IPS DF 6.9 (cell line): Measurements from ENCODE around the gene CBARP.

ENCODE experiments used
- DNase-seq: peaks from one replicate; pipeline ENCODE4 v3.0.0-alpha.2; 2013; ENCODE audit warnings: low read depth, low spot score
- H3K27ac ChIP-seq: one replicate; pipeline ENCODE4 v1.5.1; 2013; ENCODE audit warnings: low read length, control low read depth
- H3K27me3 ChIP-seq: 2 replicates; pipeline ENCODE4 v1.6.1; 2013; ENCODE audit warnings: mild to moderate bottlenecking, low read length; ENCODE audit not compliant: control insufficient read depth, insufficient read depth
- H3K36me3 ChIP-seq: 2 replicates; pipeline ENCODE4 v1.6.1; 2013; ENCODE audit warnings: low read length; ENCODE audit not compliant: control insufficient read depth, insufficient read depth
- H3K4me1 ChIP-seq: 2 replicates; pipeline ENCODE4 v1.6.1; 2013; ENCODE audit warnings: low read length; ENCODE audit not compliant: control insufficient read depth, insufficient read depth
- H3K4me3 ChIP-seq: 2 replicates; pipeline ENCODE4 v1.5.1; 2013; ENCODE audit warnings: mild to moderate bottlenecking, low read length
- H3K9me3 ChIP-seq: 2 replicates; pipeline ENCODE4 v1.6.1; 2013; ENCODE audit warnings: low read length, inconsistent platforms; ENCODE audit not compliant: control insufficient read depth, insufficient read depth
- WGBS: extraction: QIAGEN DNeasy Blood & Tissue Kit; methylation state at CpG from one replicate; pipeline ENCODE4 v1.1.7; 2013; ENCODE audit warnings: mixed read lengths, missing lambda C conversion rate; ENCODE audit not compliant: insufficient read length, insufficient coverage; 5-methylcytosine and 5-hydroxymethylcytosine counted together

CBARP gene

DNA sequence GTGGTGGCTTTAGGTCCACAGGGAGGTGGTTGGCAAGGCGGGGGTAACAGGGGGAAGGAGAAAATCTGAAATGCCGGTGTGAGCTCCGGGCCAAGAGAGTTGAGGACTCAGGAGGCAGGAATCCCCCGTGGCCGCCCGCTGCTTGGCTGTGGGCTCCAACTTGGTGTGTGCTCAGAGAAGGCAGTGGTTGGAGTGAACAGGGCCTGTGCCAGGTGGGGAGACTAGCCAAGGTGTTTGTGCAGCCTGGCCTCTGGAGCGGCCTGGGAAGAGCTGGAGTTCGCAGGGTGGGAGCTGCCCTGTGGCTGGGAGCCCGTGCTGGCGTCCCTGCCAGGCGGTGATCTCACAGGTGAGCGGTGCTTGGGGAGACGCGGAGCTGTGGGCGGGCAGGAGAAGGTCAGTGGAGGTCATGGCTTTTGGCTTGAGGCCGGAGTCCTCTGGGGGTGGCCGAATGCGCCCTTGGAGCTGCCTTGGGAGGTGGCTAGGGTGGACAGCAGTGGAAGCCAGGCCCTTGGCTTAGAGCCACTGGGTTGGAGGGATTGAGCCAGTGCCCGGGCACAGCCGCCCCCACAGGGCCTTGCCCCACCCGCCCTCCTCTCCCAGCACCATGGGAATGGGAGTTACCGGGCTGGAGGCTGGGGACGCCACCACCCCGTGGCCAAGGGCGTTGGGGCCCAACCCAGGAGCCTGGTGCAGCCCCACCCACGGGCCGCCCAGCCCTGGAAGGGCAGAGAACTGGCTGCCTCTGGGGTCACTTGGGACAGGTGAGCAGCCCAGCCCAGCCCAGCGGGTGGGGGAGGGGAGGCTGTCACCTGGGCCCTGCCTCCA is 24.2 kb upstream of the CBARP start:
- H3K9me3 ChIP-seq: no peaks in the 10 kb centered on the region
- peaks cover 24% of the 10 kb centered on the region for H3K4me1 ChIP-seq
- WGBS: no CpG with 5 or more reads among the region's 28 CpGs
- no peak for DNase-seq
- H3K27ac ChIP-seq: no peak overlapping the region
- peaks cover 1% of the 10 kb centered on the region for H3K36me3 ChIP-seq
- H3K27me3 ChIP-seq: no peaks in the 10 kb centered on the region
- peak overlapping the region; percentile 63; the same call in 1 of the 2 replicates for H3K4me3 ChIP-seq

- Histone ChIP-seq H3K4me3 (peak overlapping the region; percentile 63; the same call in 1 of the 2 replicates), H3K9me3 (no peaks in the 10 kb centered on the region), H3K36me3 (peaks cover 6% of the 10 kb centered on the region), H3K27me3 (no peaks in the 10 kb centered on the region), H3K27ac (no peak overlapping the region), H3K4me1 (peaks cover 24% of the 10 kb centered on the region)
- no CpG with 5 or more reads among the region's 14 CpGs for WGBS
- no peak for DNase-seq
Observed at GRCh38 chr19:1261538-1261797, 23.7 kb upstream of the CBARP start.

DNA sequence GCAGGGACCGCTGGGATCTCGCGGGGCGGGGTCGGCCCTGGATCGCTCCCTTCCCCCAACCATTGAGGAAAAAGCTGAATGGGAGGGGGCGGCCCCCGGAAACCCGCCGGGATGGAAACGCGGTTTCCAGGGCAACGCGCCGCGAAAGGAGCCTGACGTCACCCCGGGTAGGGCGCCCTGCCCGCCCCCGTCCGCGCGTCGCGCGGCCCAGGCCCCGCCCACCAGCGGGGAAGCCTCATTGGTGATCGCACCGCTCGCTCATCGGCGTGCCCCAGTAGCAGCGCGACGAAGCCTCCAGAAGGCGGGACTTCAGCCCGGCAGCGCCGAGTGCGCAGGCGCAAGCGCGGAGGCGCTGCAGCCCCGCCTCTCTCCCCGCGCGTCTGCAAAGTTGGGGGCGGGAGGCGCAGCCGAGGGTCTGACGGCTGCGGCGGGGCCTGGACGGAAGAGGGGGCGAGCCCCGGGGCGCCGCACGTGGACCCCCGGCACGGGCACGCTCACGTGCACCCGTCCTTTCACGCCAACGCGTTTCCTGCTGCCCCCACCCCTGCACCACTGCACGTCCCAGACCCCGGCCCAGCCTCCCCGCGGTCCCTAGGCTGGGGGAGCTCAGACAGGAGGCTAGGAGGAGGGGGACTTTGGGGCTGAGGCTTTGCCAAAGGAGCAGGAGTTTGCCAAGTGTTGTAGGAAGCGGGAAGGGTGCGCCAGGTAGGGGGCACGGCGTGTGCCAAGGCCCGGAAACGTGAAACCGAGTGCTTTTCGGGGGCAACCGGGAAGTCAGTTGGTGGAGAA is 23.1 kb upstream of the CBARP start:
- no peak for DNase-seq
- WGBS: no CpG with 5 or more reads among the region's 83 CpGs
- Histone ChIP-seq H3K4me3 (peak overlapping the region; percentile 63; the same call in 1 of the 2 replicates), H3K27ac (no peak overlapping the region), H3K4me1 (peaks cover 22% of the 10 kb centered on the region), H3K27me3 (no peaks in the 10 kb centered on the region), H3K9me3 (no peaks in the 10 kb centered on the region), H3K36me3 (peaks cover 9% of the 10 kb centered on the region)

DNA sequence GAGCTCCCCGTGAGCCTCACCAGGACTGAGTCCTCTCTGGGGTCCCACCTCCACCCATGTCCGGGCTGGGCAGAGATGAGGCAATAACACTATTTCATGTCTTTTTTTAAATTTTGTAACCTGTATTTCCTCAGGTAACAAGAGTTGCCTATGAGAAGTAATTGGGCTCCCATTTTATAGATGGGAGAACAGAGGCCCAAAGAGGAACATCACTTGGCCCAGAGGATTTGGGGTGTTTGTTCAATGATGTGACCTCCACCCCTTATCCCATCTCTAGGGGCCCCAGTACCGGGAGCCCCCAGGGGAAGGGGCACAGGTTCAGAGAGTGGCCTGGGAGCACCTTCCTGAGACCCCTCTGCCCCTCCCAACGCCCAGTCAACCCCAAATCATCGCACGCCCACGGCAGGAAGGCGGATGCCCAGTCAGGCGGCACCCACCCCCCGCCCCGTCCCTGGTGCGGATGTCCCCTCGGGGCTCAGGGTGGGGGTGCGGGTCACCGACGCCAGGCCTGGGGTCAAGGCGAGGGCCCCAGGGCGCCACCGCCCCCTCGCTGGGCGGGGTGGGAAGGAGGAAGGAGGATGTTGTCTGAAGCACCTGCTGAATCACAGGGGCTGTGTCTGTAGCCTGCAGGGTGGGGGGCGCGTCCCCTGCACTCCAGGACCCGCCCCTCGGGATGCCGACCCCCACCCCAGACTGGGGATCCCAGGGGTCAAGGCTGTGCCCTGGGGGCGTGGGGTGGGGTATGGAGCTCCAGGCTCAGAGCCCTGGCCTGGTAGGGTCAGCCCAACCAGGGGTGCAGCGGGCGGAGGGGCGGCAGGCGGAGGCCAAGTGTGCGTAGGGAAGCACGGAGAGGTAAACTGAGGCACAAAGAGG is 22.3 kb upstream of the CBARP start:
- H3K9me3 ChIP-seq: no peaks in the 10 kb centered on the region
- no peaks in the 10 kb centered on the region for H3K27me3 ChIP-seq
- H3K27ac ChIP-seq: no peak overlapping the region
- no peak for DNase-seq
- H3K4me1 ChIP-seq: peaks cover 20% of the 10 kb centered on the region
- H3K36me3 ChIP-seq: peaks cover 17% of the 10 kb centered on the region
- H3K4me3 ChIP-seq: peak overlapping the region; percentile 4; the same call in 1 of the 2 replicates
- WGBS: no CpG with 5 or more reads among the region's 33 CpGs

DNA sequence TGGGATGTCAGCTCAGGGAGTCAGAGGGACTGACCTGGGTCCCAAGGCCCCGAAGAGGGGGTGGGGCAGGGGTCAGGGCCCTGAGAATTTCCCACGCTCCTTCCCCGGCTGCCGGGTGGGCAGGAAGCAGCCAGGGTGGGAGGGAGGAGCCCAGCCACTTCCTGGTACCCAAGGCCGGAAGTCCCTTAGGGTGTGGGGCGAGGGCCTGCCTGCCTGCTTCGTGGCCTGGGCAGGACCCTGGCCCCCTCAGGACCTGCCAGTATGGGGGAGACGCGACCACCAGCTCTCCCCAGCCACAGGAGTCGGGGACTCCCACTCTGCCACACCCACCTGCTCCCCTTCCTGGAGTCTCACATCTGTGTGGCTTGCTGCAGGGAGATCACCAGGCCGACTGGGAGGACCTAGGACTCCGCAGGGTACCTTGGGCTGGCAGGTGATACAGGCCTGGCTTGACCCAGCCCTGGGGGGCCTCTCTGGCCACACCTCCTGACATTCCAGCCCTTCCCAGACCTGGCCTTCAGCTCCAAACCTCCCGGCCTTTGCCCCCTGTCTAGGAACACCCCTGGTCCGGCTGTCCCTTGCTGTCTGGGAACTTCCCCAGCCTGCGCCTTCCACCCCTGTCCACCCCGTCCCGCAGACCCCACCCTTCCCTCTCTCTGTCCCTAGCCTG is 21.5 kb upstream of the CBARP start:
- Histone ChIP-seq H3K9me3 (no peaks in the 10 kb centered on the region), H3K27me3 (no peaks in the 10 kb centered on the region), H3K36me3 (peaks cover 25% of the 10 kb centered on the region), H3K4me3 (no peak overlapping the region), H3K4me1 (peaks cover 17% of the 10 kb centered on the region), H3K27ac (no peak overlapping the region)
- DNase-seq: no peak
- WGBS: no CpG with 5 or more reads among the region's 17 CpGs

- Histone ChIP-seq H3K36me3 (peaks cover 31% of the 10 kb centered on the region), H3K27me3 (no peaks in the 10 kb centered on the region), H3K9me3 (no peaks in the 10 kb centered on the region), H3K4me3 (no peak overlapping the region), H3K27ac (no peak overlapping the region), H3K4me1 (peaks cover 17% of the 10 kb centered on the region)
- no CpG with 5 or more reads among the region's 15 CpGs for WGBS
- DNase-seq: no peak
Observed at GRCh38 chr19:1258707-1259205, 21.0 kb upstream of the CBARP start.

DNA sequence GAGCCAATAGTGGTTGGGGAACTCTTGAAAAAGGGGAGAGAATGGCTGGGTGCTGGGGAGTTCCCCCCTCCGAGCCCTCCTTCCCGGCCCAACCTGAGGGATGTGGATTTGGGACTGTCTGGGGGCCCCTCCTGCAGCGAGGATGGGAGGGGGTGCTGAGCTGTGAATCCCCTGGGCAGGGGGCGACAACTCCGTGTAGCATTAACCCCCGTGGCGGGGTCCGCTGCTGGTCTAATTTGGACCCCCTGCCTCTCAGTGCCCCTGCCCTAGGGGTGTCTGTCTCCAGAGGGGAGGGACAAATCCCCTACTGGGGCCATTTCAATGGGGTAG is 20.3 kb upstream of the CBARP start:
- peaks cover 17% of the 10 kb centered on the region for H3K4me1 ChIP-seq

DNA sequence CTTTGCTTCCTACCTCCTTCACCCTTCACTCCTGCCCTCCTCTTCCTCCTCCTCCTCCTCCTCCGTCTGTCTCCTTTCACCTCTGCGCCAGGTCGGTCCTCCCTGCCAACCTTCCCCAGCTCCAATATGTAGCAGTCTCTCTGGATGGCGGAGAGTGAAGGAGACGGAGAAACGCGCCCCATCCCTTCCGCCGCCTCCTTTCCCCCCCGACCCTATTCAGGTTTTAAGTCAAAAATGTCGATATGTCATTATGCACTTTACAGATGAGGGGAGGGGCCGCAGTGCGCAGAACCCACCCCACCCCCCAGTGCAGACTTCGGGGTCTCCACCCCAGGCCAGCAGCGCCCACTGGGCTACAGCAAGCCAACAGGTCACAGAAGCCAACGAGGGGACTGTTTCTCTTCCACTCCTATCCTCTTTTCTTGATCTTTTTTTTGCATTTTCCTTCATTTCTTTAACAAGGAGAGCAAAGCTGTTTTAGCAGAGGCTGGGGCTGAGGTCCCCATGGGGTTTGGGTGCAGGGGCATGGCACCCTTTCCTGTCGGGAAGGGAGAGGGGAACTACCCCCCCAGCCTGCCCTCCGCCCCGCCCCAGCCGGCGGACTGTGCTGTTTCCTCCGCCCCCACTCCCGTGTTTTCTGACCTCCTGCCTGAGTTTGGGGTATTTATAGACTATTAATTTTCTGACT is 19.8 kb upstream of the CBARP start:
- WGBS: no CpG with 5 or more reads among the region's 23 CpGs
- no peak overlapping the region for H3K27ac ChIP-seq
- no peaks in the 10 kb centered on the region for H3K9me3 ChIP-seq
- H3K4me1 ChIP-seq: peaks cover 16% of the 10 kb centered on the region
- no peak overlapping the region for H3K4me3 ChIP-seq
- peaks cover 34% of the 10 kb centered on the region for H3K36me3 ChIP-seq
- H3K27me3 ChIP-seq: no peaks in the 10 kb centered on the region
- no peak for DNase-seq

More for the DNA sequence above, 20.3 kb upstream of the CBARP start:
- no peak for DNase-seq
- Histone ChIP-seq H3K36me3 (peaks cover 33% of the 10 kb centered on the region), H3K27ac (no peak overlapping the region), H3K9me3 (no peaks in the 10 kb centered on the region), H3K4me3 (no peak overlapping the region), H3K27me3 (no peaks in the 10 kb centered on the region)
- WGBS: no CpG with 5 or more reads among the region's 8 CpGs

- Histone ChIP-seq H3K4me1 (peaks cover 14% of the 10 kb centered on the region), H3K27ac (no peak overlapping the region), H3K4me3 (no peak overlapping the region), H3K9me3 (no peaks in the 10 kb centered on the region), H3K27me3 (no peaks in the 10 kb centered on the region), H3K36me3 (peaks cover 37% of the 10 kb centered on the region)
- WGBS: no CpG with 5 or more reads among the region's 46 CpGs
- DNase-seq: no peak
Observed at GRCh38 chr19:1256646-1257474, 19.1 kb upstream of the CBARP start.
